Measurements from ENCODE around the gene SLC35F3.

DNA sequence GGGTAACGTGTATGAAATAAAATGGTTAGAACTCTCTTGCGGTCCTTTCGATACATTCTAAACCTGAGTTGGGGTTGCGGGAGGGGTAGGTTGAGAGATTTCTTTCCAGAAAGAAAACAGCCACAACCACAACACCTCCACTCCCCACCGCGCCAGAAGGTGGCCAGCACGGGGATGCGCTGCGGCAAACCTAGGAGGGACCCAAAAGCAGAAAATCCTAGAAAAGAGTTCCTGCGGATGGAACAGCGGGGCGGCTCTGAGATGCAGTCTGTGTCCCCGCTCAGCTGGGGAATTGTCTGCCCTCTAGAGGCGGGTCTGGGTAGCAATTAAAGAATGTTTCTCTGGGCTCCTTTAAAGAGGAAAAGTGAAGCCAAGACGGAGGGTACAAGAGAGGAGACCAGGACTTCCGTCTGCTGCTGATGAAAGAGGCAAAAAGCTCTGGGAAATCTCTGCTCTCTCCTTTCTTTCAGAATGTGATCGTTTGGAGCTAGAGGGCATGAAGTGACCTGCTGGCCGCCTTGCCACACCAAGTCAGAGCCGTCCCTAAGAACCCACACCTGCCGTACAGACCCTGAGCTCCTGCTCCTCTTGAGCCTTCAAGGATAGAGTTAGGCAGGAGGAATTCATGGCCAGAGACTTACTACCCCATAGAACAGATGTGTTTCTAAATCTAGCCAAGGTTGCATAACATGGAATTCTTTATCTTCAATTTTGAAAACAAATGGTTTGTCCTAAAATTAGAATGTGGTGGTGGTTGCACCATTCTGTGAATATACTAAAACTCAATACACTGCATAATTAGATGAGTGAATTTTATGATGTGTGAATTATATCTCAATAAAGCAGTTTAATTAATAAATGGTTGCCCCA, 422.3 kb downstream of the SLC35F3 start:
- TF ChIP-seq, protein P1, sequence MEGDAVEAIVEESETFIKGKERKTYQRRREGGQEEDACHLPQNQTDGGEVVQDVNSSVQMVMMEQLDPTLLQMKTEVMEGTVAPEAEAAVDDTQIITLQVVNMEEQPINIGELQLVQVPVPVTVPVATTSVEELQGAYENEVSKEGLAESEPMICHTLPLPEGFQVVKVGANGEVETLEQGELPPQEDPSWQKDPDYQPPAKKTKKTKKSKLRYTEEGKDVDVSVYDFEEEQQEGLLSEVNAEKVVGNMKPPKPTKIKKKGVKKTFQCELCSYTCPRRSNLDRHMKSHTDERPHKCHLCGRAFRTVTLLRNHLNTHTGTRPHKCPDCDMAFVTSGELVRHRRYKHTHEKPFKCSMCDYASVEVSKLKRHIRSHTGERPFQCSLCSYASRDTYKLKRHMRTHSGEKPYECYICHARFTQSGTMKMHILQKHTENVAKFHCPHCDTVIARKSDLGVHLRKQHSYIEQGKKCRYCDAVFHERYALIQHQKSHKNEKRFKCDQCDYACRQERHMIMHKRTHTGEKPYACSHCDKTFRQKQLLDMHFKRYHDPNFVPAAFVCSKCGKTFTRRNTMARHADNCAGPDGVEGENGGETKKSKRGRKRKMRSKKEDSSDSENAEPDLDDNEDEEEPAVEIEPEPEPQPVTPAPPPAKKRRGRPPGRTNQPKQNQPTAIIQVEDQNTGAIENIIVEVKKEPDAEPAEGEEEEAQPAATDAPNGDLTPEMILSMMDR (IDR thresholded peaks at IDR 0.05): no peak
- TF ChIP-seq EP300 (IDR thresholded peaks at IDR 0.05): no peak
- TF ChIP-seq POLR2A (IDR thresholded peaks at IDR 0.05): no peak

Data from ovary (tissue), 3 donors.